Endothelial cell (in vitro differentiated cells): ENCODE measurements around the gene RIMS3. TPM values are rescaled to one million over a fixed set of nuclear protein-coding genes. Genes with fewer than 3 reads are reported as not detected.

Experiments
- DNase-seq: peaks from one replicate; pipeline ENCODE4 v3.0.0; 2021; ENCODE audit warnings: low spot score
- H3K27ac Mint-ChIP-seq: one replicate; pipeline ENCODE4 v1.8.0; 2021; ENCODE audit warnings: mixed read lengths, inconsistent platforms; ENCODE audit not compliant: unreplicated experiment
- H3K27me3 Mint-ChIP-seq: one replicate; pipeline ENCODE4 v1.8.0; 2021; ENCODE audit warnings: mild to moderate bottlenecking, moderate library complexity, mixed read lengths, inconsistent platforms; ENCODE audit not compliant: unreplicated experiment
- H3K36me3 Mint-ChIP-seq: one replicate; pipeline ENCODE4 v1.8.0; 2021; ENCODE audit warnings: mild to moderate bottlenecking, low read depth, mixed read lengths, inconsistent platforms; ENCODE audit not compliant: unreplicated experiment
- H3K4me1 Mint-ChIP-seq: one replicate; pipeline ENCODE4 v1.8.0; 2021; ENCODE audit warnings: mild to moderate bottlenecking, mixed read lengths, inconsistent platforms; ENCODE audit not compliant: unreplicated experiment
- H3K4me3 Mint-ChIP-seq: one replicate; pipeline ENCODE4 v1.8.0; 2021; ENCODE audit warnings: mild to moderate bottlenecking, mixed read lengths, inconsistent platforms; ENCODE audit not compliant: unreplicated experiment
- H3K9me3 Mint-ChIP-seq: one replicate; pipeline ENCODE4 v1.8.0; 2021; ENCODE audit warnings: mixed read lengths, inconsistent platforms; ENCODE audit not compliant: unreplicated experiment
- CTCF ChIP-seq: fragments of 200-600 bp; sonication (generic); IDR thresholded peaks from one replicate; pipeline ENCODE4 v1.5.0; 2021; ENCODE audit warnings: antibody characterized with exemption; ENCODE audit not compliant: unreplicated experiment
- total RNA-seq: library from RNA; stranded (reverse); fragmentation: NEBNext Ultra II Directional; extraction: Animal tissue kit (Norgen Biotek cat#: 25700); gene quantifications from one replicate; pipeline ENCODE4 v1.2.1, GENCODE V29; 2021; ENCODE audit not compliant: unreplicated experiment

Gene RIMS3
- total RNA-seq, 1 donor from 2014 or later, result 5.4 TPM

- Mint-ChIP-seq H3K27ac (no peak overlapping the region), H3K36me3 (no peaks in the 10 kb centered on the region), H3K27me3 (peaks cover 2% of the 10 kb centered on the region), H3K4me1 (no peaks in the 10 kb centered on the region), H3K4me3 (no peak overlapping the region), H3K9me3 (no peaks in the 10 kb centered on the region)
- no peak for DNase-seq
- no peak for TF ChIP-seq CTCF
Measured at GRCh38 chr1:40610156-40610555, 55.3 kb downstream of the RIMS3 start.

- Mint-ChIP-seq H3K4me1 (no peaks in the 10 kb centered on the region), H3K9me3 (no peaks in the 10 kb centered on the region), H3K27me3 (peaks cover 2% of the 10 kb centered on the region), H3K27ac (no peak overlapping the region), H3K4me3 (no peak overlapping the region), H3K36me3 (no peaks in the 10 kb centered on the region)
- no peak for DNase-seq
- no peak for TF ChIP-seq CTCF
Measured at GRCh38 chr1:40607921-40608320, 57.6 kb downstream of the RIMS3 start.

GRCh38 chr1:40606978-40607377, 58.5 kb downstream of the RIMS3 start:
- no peak for TF ChIP-seq CTCF
- Mint-ChIP-seq H3K4me1 (no peaks in the 10 kb centered on the region), H3K9me3 (no peaks in the 10 kb centered on the region), H3K27me3 (no peaks in the 10 kb centered on the region), H3K27ac (no peak overlapping the region), H3K36me3 (no peaks in the 10 kb centered on the region), H3K4me3 (no peak overlapping the region)
- DNase-seq, result no peak

- Mint-ChIP-seq H3K36me3 (no peaks in the 10 kb centered on the region), H3K27ac (no peak overlapping the region), H3K4me3 (no peak overlapping the region), H3K4me1 (no peaks in the 10 kb centered on the region), H3K9me3 (no peaks in the 10 kb centered on the region), H3K27me3 (no peaks in the 10 kb centered on the region)
- DNase-seq, result no peak
- TF ChIP-seq CTCF, result no peak
Measured at GRCh38 chr1:40606194-40606593, 59.3 kb downstream of the RIMS3 start.

GRCh38 chr1:40599926-40600325, 65.6 kb downstream of the RIMS3 start:
- no peak overlapping the region for H3K27ac Mint-ChIP-seq
- TF ChIP-seq CTCF, result no peak
- no peaks in the 10 kb centered on the region for H3K4me1 Mint-ChIP-seq
- no peak for DNase-seq
- H3K27me3 Mint-ChIP-seq, result no peaks in the 10 kb centered on the region
- no peaks in the 10 kb centered on the region for H3K9me3 Mint-ChIP-seq
- H3K4me3 Mint-ChIP-seq, result no peak overlapping the region
- H3K36me3 Mint-ChIP-seq, result no peaks in the 10 kb centered on the region
